NCI-H460 (cell line): Measurements from ENCODE around the gene TMEM259. TPM values are rescaled to one million over a fixed set of nuclear protein-coding genes. Genes with fewer than 3 reads are reported as not detected.

Source experiments
- DNase-seq: peaks from one replicate; pipeline ENCODE4 v3.0.0-alpha.2; 2016; ENCODE audit warnings: low read depth; ENCODE audit errors: extremely low read depth
- total RNA-seq: library from RNA; depleted of rRNA; stranded (reverse); fragments of >200 nt; shearing (Covaris generic); gene quantifications from 2 replicates; pipeline ENCODE4 v1.2.3, GENCODE V29; 2014

Gene TMEM259
- total RNA-seq, 1 experiment from 2014 or later = 95.8 TPM

- DNase-seq = no peak
These were observed 15.9 kb downstream of the TMEM259 start for GRCh38 chr19:1004803-1005664.

- DNase-seq = no peak
These were observed 16.6 kb downstream of the TMEM259 start for GRCh38 chr19:1004204-1004802.

GRCh38 chr19:1003283-1003682 lies 17.6 kb downstream of the TMEM259 start:
- no peak for DNase-seq

- no peak for DNase-seq
These were observed 18.3 kb downstream of the TMEM259 start for GRCh38 chr19:1002600-1002999.

- DNase-seq = no peak
These were observed 19.3 kb downstream of the TMEM259 start for GRCh38 chr19:1001538-1002166.

GRCh38 chr19:1000591-1001537 lies 20.1 kb downstream of the TMEM259 start:
- no peak for DNase-seq

GRCh38 chr19:1000095-1000494 lies 20.8 kb downstream of the TMEM259 start, which contains the start of gene GRIN3B:
TSS of gene GRIN3B (plus strand) at chr19:1000419. CDS start at chr19:1000438, 19 bp downstream.
- peak; percentile 25 for DNase-seq

- DNase-seq = no peak
These were observed 21.6 kb downstream of the TMEM259 start for GRCh38 chr19:999379-999719.

GRCh38 chr19:998064-998463 lies 22.9 kb downstream of the TMEM259 start:
- DNase-seq = no peak

- DNase-seq = peak; percentile 29
These were observed 24.7 kb downstream of the TMEM259 start for GRCh38 chr19:996051-996838.

- no peak for DNase-seq
These were observed 25.7 kb downstream of the TMEM259 start for GRCh38 chr19:995051-995827.

- no peak for DNase-seq
These were observed 26.4 kb downstream of the TMEM259 start for GRCh38 chr19:994516-994915.

- no peak for DNase-seq
These were observed 27.0 kb downstream of the TMEM259 start for GRCh38 chr19:993831-994393.

- DNase-seq = no peak
These were observed 27.5 kb downstream of the TMEM259 start for GRCh38 chr19:993361-993830.

GRCh38 chr19:992670-993055 lies 28.3 kb downstream of the TMEM259 start:
- no peak for DNase-seq

GRCh38 chr19:991932-992669 lies 28.8 kb downstream of the TMEM259 start:
- no peak for DNase-seq

- peak; percentile 30 for DNase-seq
These were observed 29.6 kb downstream of the TMEM259 start for GRCh38 chr19:991174-991931.
